Thyroid gland (tissue), 4 donors: ENCODE data around the gene LIMS2.

Source experiments
- CTCF ChIP-seq, 6 experiments: fragments of 200-600 bp in 3 of 6; fragments of 450-650 bp in 3 of 6; sonication (generic) in 3 of 6; IDR thresholded peaks; one replicate each; pipeline ENCODE4 v1.5.1; 2016 to 2019; ENCODE audit warnings: antibody characterized with exemption in 6 of 6, mild to moderate bottlenecking in 2 of 6, inconsistent platforms in 1 of 6, moderate library complexity in 1 of 6
- POLR2A ChIP-seq, 2 donors: fragments of 450-650 bp; IDR thresholded peaks; one replicate each; pipeline ENCODE4 v1.6.1; 2017; ENCODE audit warnings: antibody characterized with exemption in 2 of 2, mild to moderate bottlenecking in 2 of 2, moderate library complexity in 1 of 2

- no peak for TF ChIP-seq CTCF (IDR thresholded peaks at IDR 0.05)
- TF ChIP-seq POLR2A (IDR thresholded peaks at IDR 0.05) = no peak
These were observed 23.3 kb downstream of the LIMS2 start for GRCh38 chr2:127651971-127652550.
